PFSK-1 (cell line): Measurements from ENCODE around the gene ADD2.

ENCODE experiments used
- FOXP2 ChIP-seq: optimal IDR thresholded peaks from 2 replicates; pipeline ENCODE3; 2011; ENCODE audit warnings: borderline replicate concordance, control low read depth, inconsistent platforms; ENCODE audit not compliant: insufficient read depth; ENCODE audit errors: extremely low read length, extremely low read depth
- POLR2AphosphoS5 ChIP-seq: IDR thresholded peaks from 2 replicates; pipeline ENCODE4 v1.6.1; 2012; ENCODE audit warnings: low read depth, mild to moderate bottlenecking, control low read depth, low read length, moderate library complexity
- REST ChIP-seq, 2 experiments: IDR thresholded peaks; 2 replicates each; pipeline versions ENCODE4 v1.6.1 to v1.8.0; 2011 to 2012; ENCODE audit warnings: low read depth in 2 of 2, low read length in 2 of 2, control low read depth in 1 of 2, inconsistent platforms in 1 of 2, mild to moderate bottlenecking in 1 of 2, moderate library complexity in 1 of 2; ENCODE audit not compliant: insufficient read depth in 1 of 2
- SIN3A ChIP-seq: IDR thresholded peaks from 2 replicates; pipeline ENCODE4 v1.6.1; 2012; ENCODE audit warnings: mild to moderate bottlenecking, low read length, moderate library complexity, borderline replicate concordance; ENCODE audit not compliant: insufficient read depth
- TAF1 ChIP-seq: IDR thresholded peaks from 2 replicates; pipeline ENCODE4 v1.6.1; 2012; ENCODE audit warnings: low read length, control low read depth, borderline replicate concordance; ENCODE audit not compliant: insufficient read depth

Gene ADD2

GRCh38 chr2:70612574-70612973 lies 155.4 kb downstream of the ADD2 start:
- TF ChIP-seq POLR2AphosphoS5 (no peak), REST (IDR thresholded peaks at IDR 0.05; ENCODE audit: insufficient read depth in 1 of 2, low read depth in 2 of 2, low read length in 2 of 2) (no peak), TAF1 (no peak), SIN3A (no peak), FOXP2 (no peak)

- TF ChIP-seq SIN3A (no peak), TAF1 (no peak), FOXP2 (no peak), REST (IDR thresholded peaks at IDR 0.05; ENCODE audit: insufficient read depth in 1 of 2, low read depth in 2 of 2, low read length in 2 of 2) (no peak), POLR2AphosphoS5 (no peak)
Measured at GRCh38 chr2:70608373-70608772, 159.6 kb downstream of the ADD2 start.

- TF ChIP-seq POLR2AphosphoS5 (no peak), TAF1 (no peak), FOXP2 (no peak), SIN3A (no peak), REST (IDR thresholded peaks at IDR 0.05; ENCODE audit: insufficient read depth in 1 of 2, low read depth in 2 of 2, low read length in 2 of 2) (no peak)
Measured at GRCh38 chr2:70607121-70607561, 160.9 kb downstream of the ADD2 start.
